Right atrium auricular region (tissue), 2 donors: ENCODE measurements around the gene EFCC1. TPM values are rescaled to one million over a fixed set of nuclear protein-coding genes. Genes with fewer than 3 reads are reported as not detected.

Source experiments
- DNase-seq: peaks from one replicate; pipeline ENCODE4 v3.0.0-alpha.2; 2019; ENCODE audit warnings: low spot score
- H3K27ac ChIP-seq, 2 donors: fragments of 200-600 bp; sonication (generic); 1 replicate in 1 of 2; 2 replicates in 1 of 2; pipeline ENCODE4 v1.5.1; 2016 to 2019
- H3K27me3 ChIP-seq, 2 donors: fragments of 200-600 bp; sonication (generic); one replicate each; pipeline versions ENCODE4 v1.5.1 to v1.6.0; 2017 to 2019
- H3K36me3 ChIP-seq: fragments of 200-600 bp; sonication (generic); one replicate; pipeline ENCODE4 v1.5.1; 2016
- H3K4me1 ChIP-seq, 2 donors: fragments of 200-600 bp; sonication (generic); one replicate each; pipeline versions ENCODE4 v1.5.1 to v1.6.0; 2017 to 2019
- H3K4me3 ChIP-seq, 2 donors: fragments of 200-600 bp; sonication (generic); 1 replicate in 1 of 2; 2 replicates in 1 of 2; pipeline ENCODE4 v1.5.1; 2017 to 2019; ENCODE audit warnings: mild to moderate bottlenecking in 1 of 2, moderate library complexity in 1 of 2
- H3K9me3 ChIP-seq, 2 donors: fragments of 200-600 bp; sonication (generic); one replicate each; pipeline ENCODE4 v1.5.1; 2019
- CTCF ChIP-seq, 2 donors: fragments of 200-600 bp; sonication (generic); IDR thresholded peaks; one replicate each; pipeline ENCODE4 v1.5.1; 2019; ENCODE audit warnings: antibody characterized with exemption in 2 of 2
- total RNA-seq, 2 donors: library from RNA; depleted of rRNA; stranded (reverse); fragments of >200 nt; gene quantifications; one replicate each; pipeline ENCODE4 v1.1.0, GENCODE V29; 2016

Gene EFCC1
- total RNA-seq, 2 donors from 2014 or later: 1.2 to 1.5 TPM

GRCh38 chr3:129030611-129031010, 29.5 kb downstream of the EFCC1 start:
- DNase-seq: no peak
- Histone ChIP-seq H3K9me3 (no peaks in the 10 kb centered on the region), H3K4me1 (peaks cover 0 to 18% of the 10 kb centered on the region in 2 donors), H3K27me3 (no peaks in the 10 kb centered on the region), H3K36me3 (no peaks in the 10 kb centered on the region), H3K4me3 (no peak overlapping the region), H3K27ac (no peak overlapping the region)
- TF ChIP-seq CTCF (IDR thresholded peaks at IDR 0.05): no peak

- H3K9me3 ChIP-seq: no peaks in the 10 kb centered on the region
- peaks cover 0 to 7% of the 10 kb centered on the region in 2 donors for H3K4me1 ChIP-seq
- H3K27me3 ChIP-seq: no peaks in the 10 kb centered on the region
- H3K27ac ChIP-seq: no peak overlapping the region
- no peaks in the 10 kb centered on the region for H3K36me3 ChIP-seq
- no peak for DNase-seq
- H3K4me3 ChIP-seq: no peak overlapping the region
- no peak for TF ChIP-seq CTCF (IDR thresholded peaks at IDR 0.05)
Observed at GRCh38 chr3:129031476-129032215, 30.5 kb downstream of the EFCC1 start.

- no peak for TF ChIP-seq CTCF (IDR thresholded peaks at IDR 0.05)
- no peaks in the 10 kb centered on the region for H3K9me3 ChIP-seq
- H3K27me3 ChIP-seq: no peaks in the 10 kb centered on the region
- H3K36me3 ChIP-seq: no peaks in the 10 kb centered on the region
- no peak for DNase-seq
- H3K27ac ChIP-seq: no peak overlapping the region
- no peaks in the 10 kb centered on the region for H3K4me1 ChIP-seq
- H3K4me3 ChIP-seq: no peak overlapping the region
Observed at GRCh38 chr3:129032716-129033115, 31.6 kb downstream of the EFCC1 start.

GRCh38 chr3:129033151-129033550, 32.0 kb downstream of the EFCC1 start:
- no peak overlapping the region for H3K4me3 ChIP-seq
- no peaks in the 10 kb centered on the region for H3K4me1 ChIP-seq
- no peaks in the 10 kb centered on the region for H3K9me3 ChIP-seq
- no peak for TF ChIP-seq CTCF (IDR thresholded peaks at IDR 0.05)
- DNase-seq: no peak
- no peaks in the 10 kb centered on the region for H3K36me3 ChIP-seq
- no peaks in the 10 kb centered on the region for H3K27me3 ChIP-seq
- H3K27ac ChIP-seq: no peak overlapping the region

- H3K36me3 ChIP-seq: no peaks in the 10 kb centered on the region
Observed at GRCh38 chr3:129033633-129034321, 32.7 kb downstream of the EFCC1 start.

More at GRCh38 chr3:129033633-129034321, 32.7 kb downstream of the EFCC1 start:
- H3K4me3 ChIP-seq: no peak overlapping the region
- H3K27me3 ChIP-seq: no peaks in the 10 kb centered on the region
- no peak for TF ChIP-seq CTCF (IDR thresholded peaks at IDR 0.05)
- H3K4me1 ChIP-seq: no peaks in the 10 kb centered on the region
- no peak for DNase-seq
- no peaks in the 10 kb centered on the region for H3K9me3 ChIP-seq
- H3K27ac ChIP-seq: no peak overlapping the region
